Activated naive CD8-positive, alpha-beta T cell treated with anti-CD3 and anti-CD28 coated beads, Interleukin-2, amount 10 ng/mL, durations not matched to agents 7 days and 5 days (primary cell): ENCODE measurements around the gene MED25. TPM values are rescaled to one million over a fixed set of nuclear protein-coding genes. Genes with fewer than 3 reads are reported as not detected.

Source experiments
- ATAC-seq: fragments of 150-1000 bp; cut with Tn5 transposase; one replicate; pipeline ENCODE4 v1.10.0; 2021; ENCODE audit warnings: low read depth, moderate library complexity
- POLR2A ChIA-PET: fragments of 350-600 bp; sonication (Branson Sonifier 250); formaldehyde crosslinking; loops from one replicate; lab custom pipeline; 2021; ENCODE audit warnings: antibody characterized with exemption; lab: Charles Lee
- DNase-seq: peaks from one replicate; pipeline ENCODE4 v3.0.0; 2021
- H3K27ac Mint-ChIP-seq: one replicate; pipeline ENCODE4 v1.8.0; 2022; ENCODE audit warnings: mild to moderate bottlenecking, mixed read lengths
- H3K27me3 Mint-ChIP-seq: one replicate; pipeline ENCODE4 v1.8.0; 2022; ENCODE audit warnings: mild to moderate bottlenecking, moderate library complexity, mixed read lengths
- H3K36me3 Mint-ChIP-seq: one replicate; pipeline ENCODE4 v1.8.0; 2021; ENCODE audit warnings: mild to moderate bottlenecking, mixed read lengths
- H3K4me1 Mint-ChIP-seq: one replicate; pipeline ENCODE4 v1.8.0; 2021; ENCODE audit warnings: mixed read lengths
- H3K4me3 Mint-ChIP-seq: one replicate; pipeline ENCODE4 v1.8.0; 2022; ENCODE audit warnings: mild to moderate bottlenecking, moderate library complexity, mixed read lengths
- H3K9me3 Mint-ChIP-seq: one replicate; pipeline ENCODE4 v1.8.0; 2021; ENCODE audit warnings: mixed read lengths
- total RNA-seq, 2 experiments: library from RNA; stranded (reverse); gene quantifications; one replicate each; pipeline ENCODE4 v1.2.3, GENCODE V29; 2021

MED25 gene
- total RNA-seq, 2 experiments from 2014 or later: 60.4 to 66.3 TPM

DNA sequence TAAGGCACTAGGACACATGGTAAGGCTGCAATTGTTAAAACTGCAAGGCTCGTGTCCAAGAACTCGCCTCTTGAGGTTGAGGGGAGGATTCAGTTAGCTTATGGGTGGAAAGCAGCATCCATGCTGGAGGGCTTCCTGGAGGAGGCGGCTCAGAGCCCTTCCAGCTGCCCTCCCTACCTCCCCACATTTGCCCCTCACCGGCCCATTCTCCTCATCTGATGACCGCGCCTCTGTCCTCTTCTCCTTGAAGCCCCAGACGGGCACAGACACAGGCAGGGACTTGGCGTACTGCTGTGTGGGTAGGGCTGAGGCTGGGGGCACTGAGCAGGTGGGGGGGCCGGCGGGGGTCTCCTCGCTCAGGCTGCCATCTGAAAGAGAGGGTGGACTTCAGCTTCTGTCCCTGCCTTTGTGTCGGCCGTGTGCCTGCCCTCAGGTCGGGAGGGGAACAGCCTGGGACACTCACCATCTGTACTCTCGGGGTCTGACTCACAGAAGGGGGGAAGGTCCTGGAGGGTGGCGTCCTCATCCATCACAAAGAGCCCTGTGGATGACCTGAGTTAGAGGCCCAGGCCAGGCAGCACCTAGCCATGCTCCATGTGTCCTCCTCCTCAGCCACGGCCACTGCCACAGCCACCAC is 53.4 kb downstream of the MED25 start:
- Mint-ChIP-seq H3K36me3 (no peaks in the 10 kb centered on the region), H3K27ac (peak overlapping the region; percentile 42), H3K4me3 (no peak overlapping the region), H3K4me1 (peaks cover 27% of the 10 kb centered on the region), H3K9me3 (no peaks in the 10 kb centered on the region), H3K27me3 (no peaks in the 10 kb centered on the region)
- POLR2A ChIA-PET: no interaction called here
- ATAC-seq: no peak
- no peak for DNase-seq

DNA sequence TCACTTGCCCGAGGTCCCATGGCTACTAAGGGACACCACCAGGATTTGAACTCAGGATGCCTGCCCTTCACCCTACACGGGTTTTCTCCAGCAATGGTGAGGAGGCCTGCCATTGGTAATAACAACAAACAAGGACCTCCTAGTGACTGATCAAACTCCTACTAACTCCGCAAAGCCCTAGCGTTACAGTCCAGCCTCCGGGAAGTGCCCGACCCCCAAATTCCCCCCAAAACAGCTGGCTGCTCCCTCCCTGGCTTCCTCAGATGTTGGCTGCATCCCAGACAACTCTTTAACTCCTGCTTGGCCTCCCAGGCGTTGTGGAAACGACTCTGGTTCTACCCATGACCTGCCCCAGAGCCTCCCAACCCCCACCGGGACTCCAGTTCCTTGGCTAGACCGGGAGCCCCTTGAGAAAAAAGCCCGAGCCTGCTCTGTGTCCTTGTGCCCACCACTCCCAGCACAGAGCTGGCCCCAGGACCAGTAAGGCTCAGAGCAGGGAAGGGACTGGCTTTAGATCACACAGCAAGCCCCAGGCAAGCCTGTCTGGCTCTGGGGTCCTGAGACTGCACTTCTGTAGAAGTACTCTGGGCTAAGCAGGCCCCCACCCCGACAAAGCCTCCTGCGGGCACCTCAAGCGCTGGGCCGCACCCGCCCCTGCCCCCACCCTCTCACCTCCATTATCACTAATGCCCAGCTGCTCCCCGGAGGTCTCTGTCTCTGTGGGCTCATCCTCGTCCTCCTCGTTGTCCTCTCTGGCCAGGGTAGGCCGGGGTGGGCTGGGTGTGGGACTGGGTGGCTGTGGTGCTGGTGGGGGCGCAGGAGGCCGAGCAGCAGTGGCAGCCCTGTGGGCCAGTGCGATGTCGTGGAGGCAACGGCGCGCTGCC is 54.4 kb downstream of the MED25 start:
- Mint-ChIP-seq H3K9me3 (no peaks in the 10 kb centered on the region), H3K4me1 (peaks cover 27% of the 10 kb centered on the region), H3K27me3 (no peaks in the 10 kb centered on the region), H3K4me3 (no peak overlapping the region), H3K27ac (peak overlapping the region; percentile 42), H3K36me3 (no peaks in the 10 kb centered on the region)
- DNase-seq (no peak), ATAC-seq (no peak)
- POLR2A ChIA-PET: no interaction called here

DNA sequence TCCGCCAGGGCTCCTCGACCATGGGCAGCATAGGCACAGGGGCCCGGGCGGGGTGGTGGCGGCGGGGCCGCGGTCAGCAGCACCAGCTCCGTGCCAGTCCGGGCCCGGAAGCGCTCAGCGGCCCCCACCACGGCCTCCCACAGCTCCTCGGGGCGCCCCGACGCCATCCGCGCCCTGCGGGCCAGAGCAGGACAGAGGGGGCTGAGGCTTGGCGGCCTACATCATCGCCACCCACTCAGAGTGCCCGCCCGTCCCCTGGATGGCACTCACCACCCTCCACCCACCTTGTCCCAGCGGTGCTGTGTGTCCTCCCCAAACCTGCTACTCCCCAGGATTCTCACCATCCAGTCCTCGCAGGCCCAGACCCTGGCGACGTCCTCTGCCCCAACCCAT is 55.0 kb downstream of the MED25 start:
- ATAC-seq (no peak), DNase-seq (no peak)
- Mint-ChIP-seq H3K4me1 (peaks cover 27% of the 10 kb centered on the region), H3K27me3 (no peaks in the 10 kb centered on the region), H3K36me3 (peaks cover 3% of the 10 kb centered on the region), H3K4me3 (no peak overlapping the region), H3K9me3 (no peaks in the 10 kb centered on the region), H3K27ac (peak overlapping the region; percentile 43)
- POLR2A ChIA-PET: no interaction called here

DNA sequence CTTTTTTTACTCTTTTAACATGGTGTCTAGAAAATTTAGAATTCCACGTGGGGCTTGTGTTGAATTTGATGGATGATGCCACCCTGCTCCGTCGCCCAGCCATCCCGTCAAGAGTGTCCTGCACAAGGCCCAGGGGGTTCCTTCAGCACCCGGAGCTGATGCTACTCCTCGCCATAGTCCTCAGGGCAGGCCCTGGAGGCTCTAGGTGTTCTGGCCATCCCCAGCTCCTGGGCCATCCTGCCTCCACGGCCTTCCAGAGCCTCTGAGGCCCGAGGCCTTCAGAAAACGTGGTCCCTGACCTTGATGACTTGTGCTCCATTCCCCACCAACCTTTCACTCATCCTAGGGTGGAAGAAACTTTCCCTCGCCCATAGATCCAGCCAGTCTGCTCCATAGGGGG is 55.7 kb downstream of the MED25 start:
- ATAC-seq (no peak), DNase-seq (no peak)
- no peak overlapping the region for H3K27ac Mint-ChIP-seq
- H3K4me3 Mint-ChIP-seq: no peak overlapping the region
- H3K4me1 Mint-ChIP-seq: peaks cover 32% of the 10 kb centered on the region
- POLR2A ChIA-PET: no interaction called here
- H3K9me3 Mint-ChIP-seq: no peaks in the 10 kb centered on the region
- peaks cover 4% of the 10 kb centered on the region for H3K36me3 Mint-ChIP-seq
- no peaks in the 10 kb centered on the region for H3K27me3 Mint-ChIP-seq

DNA sequence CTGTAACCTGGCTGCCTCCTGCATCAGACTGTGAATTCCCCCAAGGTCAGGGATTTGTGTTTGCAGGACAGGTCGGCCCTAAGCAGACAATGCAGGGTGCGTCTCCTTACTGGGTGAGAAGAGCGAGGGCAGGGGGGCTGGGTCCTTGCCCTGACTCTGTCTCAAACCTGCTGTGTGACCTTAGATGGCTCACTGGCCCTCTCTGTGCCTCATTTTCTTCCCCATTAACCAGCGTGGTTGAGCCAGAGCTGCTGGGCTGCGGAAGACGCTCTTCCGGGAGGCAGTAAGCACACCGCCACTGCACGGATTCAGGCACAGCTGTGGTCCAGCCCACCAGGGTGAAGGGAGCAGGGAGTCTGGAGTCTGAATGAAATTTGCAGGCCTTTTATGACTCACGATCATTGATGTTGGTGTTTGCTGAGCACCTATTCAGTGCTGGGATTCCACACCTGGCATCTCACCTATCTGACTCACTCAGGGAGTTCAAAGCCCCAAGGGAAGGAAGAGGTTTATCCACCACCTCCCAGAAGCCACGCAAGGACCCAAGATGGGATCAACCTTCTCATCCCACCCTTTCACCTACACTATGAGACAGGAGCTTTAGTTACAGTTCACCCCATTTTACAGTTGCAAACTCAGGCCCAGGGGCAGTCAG is 56.5 kb downstream of the MED25 start:
- H3K4me3 Mint-ChIP-seq: no peak overlapping the region
- no peaks in the 10 kb centered on the region for H3K27me3 Mint-ChIP-seq
- peaks cover 7% of the 10 kb centered on the region for H3K36me3 Mint-ChIP-seq
- H3K27ac Mint-ChIP-seq: no peak overlapping the region
- no peaks in the 10 kb centered on the region for H3K9me3 Mint-ChIP-seq
- ATAC-seq (no peak), DNase-seq (no peak)
- peaks cover 37% of the 10 kb centered on the region for H3K4me1 Mint-ChIP-seq
- POLR2A ChIA-PET: interaction anchor here (0.6 to 2.9 kb wide), 4 partner anchors 11 to 309 kb away, joined by 3 to 20 read pairs (median 3); partner anchors contain the start of genes ATF5 and NUP62

DNA sequence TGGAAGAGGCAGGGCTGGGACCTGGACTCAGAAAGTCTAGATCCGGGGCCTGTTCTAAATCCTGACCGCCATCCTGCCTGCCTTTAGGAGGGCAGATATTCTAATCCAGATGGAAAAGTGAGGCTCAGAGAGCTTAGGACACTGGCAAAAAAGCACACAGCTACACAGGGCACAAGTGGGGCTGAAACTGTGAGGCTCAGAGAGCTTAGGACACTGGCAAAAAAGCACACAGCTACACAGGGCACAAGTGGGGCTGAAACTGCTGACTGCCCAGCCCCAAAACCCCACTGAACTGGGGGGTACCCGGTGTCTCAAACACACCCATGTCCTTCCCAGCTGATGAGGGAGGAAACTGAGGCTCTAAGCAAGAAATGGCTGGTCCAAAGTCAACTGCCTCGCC is 57.1 kb downstream of the MED25 start:
- no peak for ATAC-seq
- H3K27me3 Mint-ChIP-seq: no peaks in the 10 kb centered on the region
- H3K27ac Mint-ChIP-seq: no peak overlapping the region
- no peak overlapping the region for H3K4me3 Mint-ChIP-seq
- DNase-seq: no peak
- peaks cover 36% of the 10 kb centered on the region for H3K4me1 Mint-ChIP-seq
- no peaks in the 10 kb centered on the region for H3K9me3 Mint-ChIP-seq
- POLR2A ChIA-PET: interaction anchor here (0.6 to 3.1 kb wide), 6 partner anchors 8 to 310 kb away, joined by 3 to 25 read pairs (median 5); partner anchors contain the start of genes ATF5, FUZ, NUP62 and PNKP
- H3K36me3 Mint-ChIP-seq: peaks cover 7% of the 10 kb centered on the region

DNA sequence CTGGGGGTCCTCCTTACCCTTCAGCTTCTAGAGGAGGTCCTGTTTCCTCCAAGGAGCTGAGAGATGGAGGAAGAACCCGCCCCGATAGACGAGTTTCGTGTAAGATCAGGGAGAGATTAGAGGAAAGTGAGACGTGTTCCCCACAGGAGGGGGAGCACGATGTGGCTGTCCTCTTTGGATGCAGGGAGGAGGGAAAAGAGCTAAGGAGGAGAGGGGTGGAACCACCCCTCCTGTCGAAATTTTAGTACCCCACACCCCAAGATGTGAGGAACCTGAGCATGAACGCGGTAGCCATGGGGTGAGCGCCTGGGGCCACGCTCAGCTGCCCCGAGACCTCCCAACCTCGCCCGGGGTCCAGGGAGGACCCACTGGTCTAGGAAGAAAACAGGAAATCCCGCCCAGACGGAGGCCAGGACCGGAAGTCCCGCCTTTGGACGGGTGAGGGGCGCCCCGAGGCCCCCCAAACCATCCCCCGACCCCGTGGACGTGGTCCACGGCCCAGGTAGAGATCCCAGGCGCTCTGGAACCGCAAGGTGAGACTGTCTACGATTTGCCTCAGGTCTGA is 57.9 kb downstream of the MED25 start:
- peaks cover 32% of the 10 kb centered on the region for H3K4me1 Mint-ChIP-seq
- no peak for ATAC-seq
- no peak overlapping the region for H3K4me3 Mint-ChIP-seq
- H3K36me3 Mint-ChIP-seq: peaks cover 9% of the 10 kb centered on the region
- no peaks in the 10 kb centered on the region for H3K9me3 Mint-ChIP-seq
- DNase-seq: peak; percentile 75
- POLR2A ChIA-PET: interaction anchor here (0.6 to 3.1 kb wide), 6 partner anchors 9 to 63 kb away, joined by 4 to 25 read pairs (median 7); partner anchors contain the start of genes ATF5, FUZ, NUP62 and PNKP
- H3K27ac Mint-ChIP-seq: no peak overlapping the region
- H3K27me3 Mint-ChIP-seq: no peaks in the 10 kb centered on the region

DNA sequence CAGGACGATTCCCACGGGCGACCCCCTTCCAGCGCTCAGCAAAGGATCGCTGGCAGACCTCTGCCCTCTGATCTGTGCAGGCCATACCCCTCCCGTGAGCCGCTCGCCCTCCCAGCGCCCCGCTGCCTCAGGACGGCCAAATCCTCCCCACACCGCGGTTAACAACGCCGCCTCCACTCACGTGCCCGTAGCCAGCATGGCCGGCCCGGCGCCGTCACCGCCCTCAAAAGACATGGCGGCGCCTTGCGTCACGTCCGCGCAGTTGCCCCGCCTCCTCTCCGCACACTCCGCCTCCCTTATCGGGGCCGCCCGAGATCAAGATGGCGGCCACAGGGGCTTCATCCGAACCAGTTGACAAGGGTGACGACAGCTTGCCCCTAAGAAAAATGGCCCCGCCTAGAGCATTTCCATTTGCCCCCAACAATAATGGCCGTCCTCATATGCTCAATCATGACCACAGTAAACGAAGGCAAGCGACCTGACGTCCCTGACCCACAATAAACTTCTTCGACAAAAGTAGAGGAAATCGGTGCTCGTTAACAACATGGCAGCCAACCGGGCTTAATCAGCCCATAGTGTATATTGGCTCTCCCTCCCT is 58.4 kb downstream of the MED25 start:
- DNase-seq (peak; percentile 98), ATAC-seq (peak; percentile 59)
- POLR2A ChIA-PET: interaction anchor here (0.6 to 3.1 kb wide), 15 partner anchors 7 to 160 kb away, joined by 3 to 25 read pairs (median 5); partner anchors contain the start of genes ATF5, FUZ, IL4I1 and NUP62
- Mint-ChIP-seq H3K27me3 (no peaks in the 10 kb centered on the region), H3K36me3 (peaks cover 9% of the 10 kb centered on the region), H3K27ac (no peak overlapping the region), H3K9me3 (no peaks in the 10 kb centered on the region), H3K4me3 (no peak overlapping the region), H3K4me1 (peaks cover 32% of the 10 kb centered on the region)

DNA sequence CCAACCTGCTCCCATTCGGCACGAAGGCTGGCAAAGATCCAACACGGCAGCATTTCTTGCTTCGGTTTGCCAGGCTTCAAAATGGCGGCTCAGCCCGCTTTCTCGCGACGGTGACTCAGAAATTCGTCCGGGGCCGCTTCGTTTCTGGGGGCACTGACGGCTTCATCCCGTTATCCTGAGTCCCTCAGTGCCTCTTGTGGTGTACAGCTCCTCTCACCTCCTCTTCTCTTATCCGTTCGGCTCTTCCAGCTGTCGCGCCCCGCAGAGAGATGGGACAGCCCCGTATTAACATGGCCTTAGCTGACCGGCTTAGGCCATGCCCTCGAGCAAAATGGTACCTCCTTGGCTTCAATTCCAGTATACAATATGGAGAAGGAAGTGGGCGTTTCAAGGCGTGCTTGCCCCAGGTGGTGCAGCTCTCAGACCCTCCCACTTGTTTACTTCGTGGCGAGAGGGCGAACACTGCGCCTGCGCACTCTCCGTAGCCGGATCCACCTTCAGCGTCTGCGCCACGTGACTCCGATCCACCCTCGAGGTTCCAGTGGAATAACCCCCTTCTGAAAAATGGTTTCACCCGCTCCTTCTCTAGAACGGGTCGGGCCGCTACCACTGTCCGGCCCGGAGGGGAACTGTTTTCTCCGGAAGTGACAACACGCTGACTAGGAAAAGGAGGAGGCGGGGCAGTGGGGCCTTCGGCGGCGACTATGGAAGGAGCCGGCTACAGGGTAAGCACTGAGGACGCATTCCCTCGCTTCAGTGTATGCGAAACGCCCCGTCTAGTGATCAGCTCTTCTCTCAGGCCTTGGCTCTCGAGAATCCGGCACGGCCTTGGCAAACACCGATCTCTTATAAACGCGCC is 59.2 kb downstream of the MED25 start, which contains the start of the genes AKT1S1 and TBC1D17:
AKT1S1 (minus strand) TSS at position 336 of the 859 bp plus-strand sequence. CDS start 4,060 bp downstream, outside the sequence.
TBC1D17 (plus strand) TSS at position 683 of the 859 bp plus-strand sequence; CDS start at position 705, 22 bp downstream.
- H3K27me3 Mint-ChIP-seq: no peaks in the 10 kb centered on the region
- H3K9me3 Mint-ChIP-seq: no peaks in the 10 kb centered on the region
- no peak within 1 kb of the TSS for H3K4me3 Mint-ChIP-seq
- ATAC-seq: peak; percentile 72
- peak; percentile 94 for DNase-seq
- H3K27ac Mint-ChIP-seq: no peak within 1 kb of the TSS
- peaks cover 25% of the 10 kb centered on the region for H3K4me1 Mint-ChIP-seq
- peaks cover 9% of the 10 kb centered on the region for H3K36me3 Mint-ChIP-seq
- POLR2A ChIA-PET: interaction anchor here (0.6 to 3.1 kb wide), 14 partner anchors 8 to 160 kb away, joined by 3 to 25 read pairs (median 5); partner anchors contain the start of genes ATF5, FUZ, IL4I1 and NUP62

DNA sequence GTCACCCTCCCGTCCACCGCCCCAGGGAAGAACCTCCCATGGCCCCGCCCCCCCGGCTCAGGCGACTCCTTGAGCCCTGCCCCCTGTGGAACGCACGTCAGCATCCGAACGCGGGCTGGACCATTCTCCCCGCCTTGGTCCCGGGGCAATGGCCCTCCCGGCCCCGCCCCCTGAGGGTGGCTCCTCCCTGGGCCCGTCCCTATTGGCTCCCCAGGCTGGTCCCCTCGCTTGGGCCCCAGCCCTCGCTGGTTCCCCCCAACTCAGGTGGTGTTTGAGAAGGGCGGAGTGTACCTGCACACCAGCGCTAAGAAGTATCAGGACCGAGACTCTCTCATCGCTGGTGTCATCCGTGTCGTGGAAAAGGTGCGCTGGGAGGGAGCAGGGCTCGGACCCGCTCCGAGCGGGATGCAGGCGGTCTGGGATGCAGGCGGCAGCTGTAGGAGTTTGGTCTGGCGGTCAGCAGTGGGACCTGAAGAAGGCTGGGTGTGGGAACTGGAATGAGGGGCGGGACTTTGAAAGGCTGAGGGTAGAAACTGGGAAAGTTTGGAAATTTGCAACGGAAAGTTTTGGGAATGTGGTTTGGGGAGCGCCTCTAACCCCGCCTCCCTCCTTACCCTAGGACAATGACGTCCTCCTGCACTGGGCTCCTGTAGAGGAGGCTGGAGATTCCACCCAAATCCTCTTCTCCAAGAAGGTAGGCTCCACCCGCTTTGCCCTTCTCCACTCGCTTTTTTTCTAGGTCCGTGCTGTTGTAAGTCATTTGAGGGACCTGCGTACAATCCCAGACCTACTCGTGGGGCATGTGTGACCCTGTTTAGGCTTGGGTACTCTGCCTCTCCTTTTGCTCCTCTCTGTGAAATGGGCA is 60.0 kb downstream of the MED25 start:
- peak; percentile 67 for ATAC-seq
- Mint-ChIP-seq H3K27ac (no peak overlapping the region), H3K4me3 (no peak overlapping the region), H3K4me1 (peaks cover 23% of the 10 kb centered on the region), H3K27me3 (no peaks in the 10 kb centered on the region), H3K9me3 (no peaks in the 10 kb centered on the region), H3K36me3 (peaks cover 10% of the 10 kb centered on the region)
- DNase-seq: peak; percentile 99
- POLR2A ChIA-PET: interaction anchor here (1.0 to 3.1 kb wide), 6 partner anchors 9 to 51 kb away, joined by 3 to 25 read pairs (median 8); partner anchors contain the start of genes ATF5, IL4I1, NUP62 and PNKP

DNA sequence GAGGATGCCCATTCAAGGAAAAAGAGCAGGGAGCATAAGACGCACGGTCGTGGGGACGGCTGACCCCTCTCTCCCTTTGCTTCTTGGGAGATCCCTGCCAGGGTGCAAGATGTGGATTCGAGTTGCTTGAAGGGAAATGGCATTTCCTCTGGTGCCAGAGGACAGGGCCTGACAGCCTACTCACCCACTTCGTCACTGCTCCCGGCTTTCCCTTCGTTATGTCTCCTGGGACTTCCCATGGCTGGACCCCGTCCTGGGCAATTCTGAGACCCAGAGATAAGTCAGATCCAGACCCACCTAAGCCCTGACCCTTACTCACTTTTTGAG is 60.6 kb downstream of the MED25 start:
- Mint-ChIP-seq H3K4me3 (no peak overlapping the region), H3K27me3 (no peaks in the 10 kb centered on the region), H3K27ac (peak overlapping the region; percentile 43), H3K36me3 (peaks cover 16% of the 10 kb centered on the region), H3K9me3 (no peaks in the 10 kb centered on the region), H3K4me1 (peaks cover 23% of the 10 kb centered on the region)
- ATAC-seq (no peak), DNase-seq (no peak)
- POLR2A ChIA-PET: no interaction called here
